H9 (cell line): ENCODE measurements around the gene OPRL1. TPM values are rescaled to one million over a fixed set of nuclear protein-coding genes. Genes with fewer than 3 reads are reported as not detected.

ENCODE experiments used
- DNase-seq: peaks from one replicate; pipeline ENCODE4 v3.0.0-alpha.2; 2017
- H2AFZ ChIP-seq: one replicate; pipeline ENCODE4 v1.6.1; 2013; ENCODE audit warnings: mild to moderate bottlenecking, low read length, control low read depth, moderate library complexity
- H2AK5ac ChIP-seq: 2 replicates; pipeline ENCODE4 v1.6.1; 2013; ENCODE audit warnings: low read length, control low read depth, mixed read lengths; ENCODE audit not compliant: insufficient read length
- H2BK120ac ChIP-seq: one replicate; pipeline ENCODE4 v1.6.1; 2013; ENCODE audit warnings: low read depth, mild to moderate bottlenecking, low read length, control low read depth, inconsistent platforms; ENCODE audit not compliant: poor library complexity, severe bottlenecking
- H2BK12ac ChIP-seq: 2 replicates; pipeline ENCODE4 v1.6.1; 2013; ENCODE audit warnings: low read length, control low read depth, mixed read lengths, low read depth; ENCODE audit not compliant: insufficient read length
- H2BK15ac ChIP-seq: 2 replicates; pipeline ENCODE4 v1.6.1; 2013; ENCODE audit warnings: low read depth, low read length, control low read depth
- H2BK20ac ChIP-seq: one replicate; pipeline ENCODE4 v1.6.1; 2013; ENCODE audit warnings: low read depth, mild to moderate bottlenecking, low read length, control low read depth, inconsistent platforms; ENCODE audit not compliant: poor library complexity, severe bottlenecking
- H2BK5ac ChIP-seq: 2 replicates; pipeline ENCODE4 v1.6.1; 2013; ENCODE audit warnings: low read length, control low read depth, mixed read lengths; ENCODE audit not compliant: insufficient read length
- H3K14ac ChIP-seq: 2 replicates; pipeline ENCODE4 v1.6.1; 2013; ENCODE audit warnings: low read length, control low read depth; ENCODE audit not compliant: insufficient read depth
- H3K18ac ChIP-seq: 2 replicates; pipeline ENCODE4 v1.6.1; 2013; ENCODE audit warnings: low read depth, mild to moderate bottlenecking, mixed read lengths, low read length, control low read depth; ENCODE audit not compliant: insufficient read length
- H3K23ac ChIP-seq: 2 replicates; pipeline ENCODE4 v1.6.1; 2013; ENCODE audit warnings: low read length, control low read depth, mixed read lengths, low read depth; ENCODE audit not compliant: insufficient read length
- H3K23me2 ChIP-seq: 2 replicates; pipeline ENCODE4 v1.6.1; 2013; ENCODE audit warnings: low read depth, mild to moderate bottlenecking, mixed read lengths, low read length, control low read depth; ENCODE audit not compliant: insufficient read length, poor library complexity, severe bottlenecking
- H3K27ac ChIP-seq: 2 replicates; pipeline ENCODE4 v1.5.1; 2013; ENCODE audit warnings: low read length, control low read depth, mixed read lengths, low read depth; ENCODE audit not compliant: insufficient read length
- H3K27me3 ChIP-seq: 2 replicates; pipeline ENCODE4 v1.6.1; 2013; ENCODE audit warnings: low read length, control low read depth, inconsistent platforms; ENCODE audit not compliant: insufficient read depth
- H3K4ac ChIP-seq: 2 replicates; pipeline ENCODE4 v1.6.1; 2013; ENCODE audit warnings: low read depth, mild to moderate bottlenecking, control low read depth, inconsistent platforms, low read length, moderate library complexity
- H3K4me1 ChIP-seq: 2 replicates; pipeline ENCODE4 v1.6.1; 2013; ENCODE audit warnings: low read length, control low read depth, inconsistent platforms; ENCODE audit not compliant: insufficient read depth
- H3K4me2 ChIP-seq: 2 replicates; pipeline ENCODE4 v1.6.1; 2013; ENCODE audit warnings: low read length, control low read depth, mixed read lengths; ENCODE audit not compliant: insufficient read length, insufficient read depth
- H3K56ac ChIP-seq: 2 replicates; pipeline ENCODE4 v1.6.1; 2013; ENCODE audit warnings: low read depth, mild to moderate bottlenecking, mixed read lengths, low read length, control low read depth; ENCODE audit not compliant: insufficient read length
- H3K79me1 ChIP-seq: 2 replicates; pipeline ENCODE4 v1.6.1; 2013; ENCODE audit warnings: low read depth, mild to moderate bottlenecking, moderate library complexity, low read length, control low read depth, inconsistent platforms; ENCODE audit not compliant: insufficient read depth, poor library complexity, severe bottlenecking
- H3K79me2 ChIP-seq: 2 replicates; pipeline ENCODE4 v1.6.1; 2013; ENCODE audit warnings: low read length, control low read depth, inconsistent platforms; ENCODE audit not compliant: insufficient read depth
- H3K9ac ChIP-seq: 2 replicates; pipeline ENCODE4 v1.6.1; 2013; ENCODE audit warnings: low read length, control low read depth, mixed read lengths; ENCODE audit not compliant: insufficient read length; ENCODE audit errors: extremely low read depth
- H3K9me3 ChIP-seq: one replicate; pipeline ENCODE4 v1.6.1; 2013; ENCODE audit warnings: low read depth, low read length, inconsistent platforms; ENCODE audit not compliant: control insufficient read depth
- H3T11ph ChIP-seq: one replicate; pipeline ENCODE4 v1.6.1; 2013; ENCODE audit warnings: mild to moderate bottlenecking, low read length, control low read depth, inconsistent platforms
- H4K20me1 ChIP-seq: one replicate; pipeline ENCODE4 v1.6.1; 2013; ENCODE audit not compliant: control insufficient read depth, insufficient read length, insufficient read depth
- H4K5ac ChIP-seq: 2 replicates; pipeline ENCODE4 v1.6.1; 2013; ENCODE audit warnings: low read depth, mild to moderate bottlenecking, mixed read lengths, low read length, control low read depth; ENCODE audit not compliant: insufficient read length
- H4K8ac ChIP-seq: replicated peaks from 2 replicates; pipeline ENCODE4 v1.6.1; 2013; ENCODE audit warnings: low read length, control low read depth, mixed read lengths, low read depth; ENCODE audit not compliant: insufficient read length
- H4K91ac ChIP-seq: 2 replicates; pipeline ENCODE4 v1.6.1; 2013; ENCODE audit warnings: low read depth, mild to moderate bottlenecking, moderate library complexity, mixed read lengths, low read length, control low read depth; ENCODE audit not compliant: insufficient read length
- H3K27ac Mint-ChIP-seq, 3 experiments: 2 replicates in 2 of 3; 3 replicates in 1 of 3; pipeline ENCODE4 v1.8.0; 2020 to 2021; ENCODE audit warnings: mixed read lengths in 3 of 3, mild to moderate bottlenecking in 1 of 3, moderate library complexity in 1 of 3
- H3K27me3 Mint-ChIP-seq: 2 replicates; pipeline ENCODE4 v1.8.0; 2021; ENCODE audit warnings: low read depth, mild to moderate bottlenecking, moderate library complexity, mixed read lengths
- H3K36me3 Mint-ChIP-seq, 3 experiments: 2 replicates in 2 of 3; 3 replicates in 1 of 3; pipeline ENCODE4 v1.8.0; 2020 to 2021; ENCODE audit warnings: low read depth in 3 of 3, mixed read lengths in 3 of 3; ENCODE audit not compliant: insufficient read depth in 1 of 3
- H3K4me1 Mint-ChIP-seq, 2 experiments: 2 replicates each; pipeline ENCODE4 v1.8.0; 2020; ENCODE audit warnings: mixed read lengths in 2 of 2
- H3K4me3 Mint-ChIP-seq, 2 experiments: 2 replicates in 1 of 2; 3 replicates in 1 of 2; pipeline ENCODE4 v1.8.0; 2020 to 2021; ENCODE audit warnings: mild to moderate bottlenecking in 2 of 2, mixed read lengths in 2 of 2, moderate library complexity in 1 of 2
- H3K9me3 Mint-ChIP-seq, 2 experiments: 2 replicates in 1 of 2; 3 replicates in 1 of 2; pipeline ENCODE4 v1.8.0; 2020; ENCODE audit warnings: mild to moderate bottlenecking in 2 of 2, mixed read lengths in 2 of 2, moderate library complexity in 1 of 2
- CTCF ChIP-seq: fragments of 200-600 bp; sonication (generic); conservative IDR thresholded peaks from 3 replicates; pipeline ENCODE4 v1.8.0; 2021; ENCODE audit warnings: antibody characterized with exemption, mild to moderate bottlenecking
- WGBS: extraction: QIAGEN DNeasy Blood & Tissue Kit; methylation state at CpG from one replicate; pipeline ENCODE4 v1.1.7; 2013; ENCODE audit warnings: missing lambda C conversion rate, low lambda C conversion rate, mixed read lengths; ENCODE audit not compliant: insufficient read length; ENCODE audit errors: extremely low coverage; 5-methylcytosine and 5-hydroxymethylcytosine counted together
- total RNA-seq: library from RNA; stranded (reverse); gene quantifications from 2 replicates; pipeline ENCODE4 v1.2.1, GENCODE V29; 2021

OPRL1 gene
- total RNA-seq, 1 experiment from 2014 or later = 0.90 TPM

- Histone ChIP-seq H3K79me1 (no peaks in the 10 kb centered on the region), H2BK15ac (no peak overlapping the region), H3K4me2 (no peak overlapping the region), H3K9me3 (no peaks in the 10 kb centered on the region), H3K79me2 (no peaks in the 10 kb centered on the region), H3K56ac (no peak overlapping the region), H3K23ac (no peak overlapping the region), H4K5ac (no peak overlapping the region), H2BK20ac (no peak overlapping the region), H3T11ph (no peak overlapping the region), H2AFZ (no peak overlapping the region), H2BK5ac (no peak overlapping the region), H2BK12ac (no peak overlapping the region), H3K9ac (no peak overlapping the region), H3K27me3 (peaks cover 3% of the 10 kb centered on the region; the same call in 1 of the 2 replicates), H3K18ac (no peak overlapping the region), H3K4ac (no peak overlapping the region), H3K27ac (no peak overlapping the region), H2BK120ac (no peak overlapping the region), H4K20me1 (no peaks in the 10 kb centered on the region), H3K14ac (no peak overlapping the region; the same call in 1 of the 2 replicates), H4K8ac (no peak overlapping the region), H2AK5ac (no peak overlapping the region), H4K91ac (no peak overlapping the region), H3K4me1 (no peaks in the 10 kb centered on the region), H3K23me2 (no peaks in the 10 kb centered on the region)
- H3K4me1 Mint-ChIP-seq = peaks cover 2 to 3% of the 10 kb centered on the region in 2 experiments; a peak in 3 of 4 replicates
- H3K4me3 Mint-ChIP-seq = no peak overlapping the region; a peak in 1 of 5 replicates
- H3K9me3 Mint-ChIP-seq = peaks cover 5% of the 10 kb centered on the region in 2 experiments
- no peak overlapping the region for H3K27ac Mint-ChIP-seq
- peaks cover 2 to 5% (median 2%) of the 10 kb centered on the region in 3 experiments; a peak in 5 of 7 replicates for H3K36me3 Mint-ChIP-seq
- DNase-seq = no peak
- peaks cover 39% of the 10 kb centered on the region for H3K27me3 Mint-ChIP-seq
- WGBS = no CpG with 5 or more reads among the region's 28 CpGs
- TF ChIP-seq CTCF = no peak
Measured at GRCh38 chr20:64098471-64099013, 18.7 kb downstream of the OPRL1 start.
